ENCODE results near the gene UNC13B. TPM values are rescaled to one million over a fixed set of nuclear protein-coding genes. Genes with fewer than 3 reads are reported as not detected.

Gene UNC13B
- total RNA-seq, 1 experiment from 2014 or later: 19.7 TPM

GRCh38 chr9:35422346-35422745 lies 260.5 kb downstream of the UNC13B start:
- H3K27ac Mint-ChIP-seq (ENCODE audit: unreplicated experiment): no peak overlapping the region
- H3K9me3 Mint-ChIP-seq (ENCODE audit: unreplicated experiment): peaks cover 7% of the 10 kb centered on the region
- no TSS peak for BruUV-seq (replicated peaks)
- no peaks in the 10 kb centered on the region for H3K36me3 Mint-ChIP-seq (ENCODE audit: insufficient read depth, unreplicated experiment)
- H3K27me3 Mint-ChIP-seq (ENCODE audit: insufficient read depth, unreplicated experiment): no peaks in the 10 kb centered on the region
- Histone ChIP-seq H3K4me3 (ENCODE audit: low read depth, low read length) (no peak overlapping the region), H3K4me1 (peaks cover 13% of the 10 kb centered on the region; the same call in 1 of the 2 replicates), H3K36me3 (ENCODE audit: control insufficient read depth, insufficient read depth, low read length) (no peaks in the 10 kb centered on the region), H3K9me3 (no peaks in the 10 kb centered on the region), H3K27me3 (replicated peaks; ENCODE audit: control insufficient read depth, insufficient read depth, low read length) (no peaks in the 10 kb centered on the region)
- ChIA-PET POLR2A (no interaction called here), CTCF (no interaction called here)
- no peak for TF ChIP-seq CTCF (IDR thresholded peaks at IDR 0.05; ENCODE audit: insufficient read depth in 1 of 2, low read depth in 1 of 2, low read length in 1 of 2, severe bottlenecking in 1 of 2, unreplicated experiment in 1 of 2)
- no peak for DNase-seq
- intact Hi-C loops (cut with micrococcal nuclease; ENCODE audit: unreplicated experiment): no loop called here
- H3K4me3 Mint-ChIP-seq (ENCODE audit: unreplicated experiment): no peak overlapping the region
- H3K4me1 Mint-ChIP-seq (ENCODE audit: low read depth, unreplicated experiment): peaks cover 12% of the 10 kb centered on the region

- no peak for TF ChIP-seq CTCF (IDR thresholded peaks at IDR 0.05; ENCODE audit: insufficient read depth in 1 of 2, low read depth in 1 of 2, low read length in 1 of 2, severe bottlenecking in 1 of 2, unreplicated experiment in 1 of 2)
- Histone ChIP-seq H3K27me3 (replicated peaks; ENCODE audit: control insufficient read depth, insufficient read depth, low read length) (no peaks in the 10 kb centered on the region), H3K9me3 (no peaks in the 10 kb centered on the region), H3K4me3 (ENCODE audit: low read depth, low read length) (no peak overlapping the region), H3K36me3 (ENCODE audit: control insufficient read depth, insufficient read depth, low read length) (no peaks in the 10 kb centered on the region), H3K4me1 (peaks cover 13% of the 10 kb centered on the region; the same call in 1 of the 2 replicates)
- ChIA-PET CTCF (no interaction called here), POLR2A (no interaction called here)
- no peaks in the 10 kb centered on the region for H3K36me3 Mint-ChIP-seq (ENCODE audit: insufficient read depth, unreplicated experiment)
- H3K27me3 Mint-ChIP-seq (ENCODE audit: insufficient read depth, unreplicated experiment): no peaks in the 10 kb centered on the region
- peaks cover 7% of the 10 kb centered on the region for H3K9me3 Mint-ChIP-seq (ENCODE audit: unreplicated experiment)
- H3K27ac Mint-ChIP-seq (ENCODE audit: unreplicated experiment): no peak overlapping the region
- peaks cover 12% of the 10 kb centered on the region for H3K4me1 Mint-ChIP-seq (ENCODE audit: low read depth, unreplicated experiment)
- no peak overlapping the region for H3K4me3 Mint-ChIP-seq (ENCODE audit: unreplicated experiment)
- BruUV-seq (replicated peaks): no TSS peak
- no peak for DNase-seq
- intact Hi-C loops (cut with micrococcal nuclease; ENCODE audit: unreplicated experiment): no loop called here
These were observed 260.9 kb downstream of the UNC13B start for GRCh38 chr9:35422753-35423152.

- no TSS peak for BruUV-seq (replicated peaks)
These were observed 261.7 kb downstream of the UNC13B start for GRCh38 chr9:35423499-35423898.

More at GRCh38 chr9:35423499-35423898, 261.7 kb downstream of the UNC13B start:
- Mint-ChIP-seq H3K27ac (ENCODE audit: unreplicated experiment) (no peak overlapping the region), H3K9me3 (ENCODE audit: unreplicated experiment) (peaks cover 8% of the 10 kb centered on the region), H3K4me1 (ENCODE audit: low read depth, unreplicated experiment) (peaks cover 18% of the 10 kb centered on the region), H3K4me3 (ENCODE audit: unreplicated experiment) (no peak overlapping the region), H3K27me3 (ENCODE audit: insufficient read depth, unreplicated experiment) (no peaks in the 10 kb centered on the region), H3K36me3 (ENCODE audit: insufficient read depth, unreplicated experiment) (no peaks in the 10 kb centered on the region)
- no peaks in the 10 kb centered on the region for H3K36me3 ChIP-seq (ENCODE audit: control insufficient read depth, insufficient read depth, low read length)
- intact Hi-C loops (cut with micrococcal nuclease; ENCODE audit: unreplicated experiment): no loop called here
- H3K4me3 ChIP-seq (ENCODE audit: low read depth, low read length): no peak overlapping the region
- no peak for DNase-seq
- peaks cover 13% of the 10 kb centered on the region; the same call in 1 of the 2 replicates for H3K4me1 ChIP-seq
- CTCF ChIA-PET: no interaction called here
- POLR2A ChIA-PET: no interaction called here
- no peaks in the 10 kb centered on the region for H3K27me3 ChIP-seq (replicated peaks; ENCODE audit: control insufficient read depth, insufficient read depth, low read length)
- no peak for TF ChIP-seq CTCF (IDR thresholded peaks at IDR 0.05; ENCODE audit: insufficient read depth in 1 of 2, low read depth in 1 of 2, low read length in 1 of 2, severe bottlenecking in 1 of 2, unreplicated experiment in 1 of 2)
- peaks cover 5% of the 10 kb centered on the region; the same call in 1 of the 2 replicates for H3K9me3 ChIP-seq

Measured in Caco-2 (cell line).